Cardiac fibroblast (primary cell): Measurements from ENCODE around the gene PASK.

Source experiments
- DNase-seq, 2 donors: peaks; one replicate each; pipeline versions ENCODE4 v3.0.0 to v3.0.0-alpha.2; 2010; ENCODE audit warnings: low read depth in 2 of 2
- H3K4me3 ChIP-seq, 2 donors: replicated peaks in 1 of 2; 1 replicate in 1 of 2; 2 replicates in 1 of 2; pipeline ENCODE4 v1.5.1; 2011; ENCODE audit warnings: low read depth in 2 of 2, low read length in 2 of 2, mild to moderate bottlenecking in 2 of 2, moderate library complexity in 1 of 2
- CTCF ChIP-seq: IDR thresholded peaks from one replicate; pipeline ENCODE4 v1.5.1; 2011; ENCODE audit warnings: low read depth, mild to moderate bottlenecking, low read length, inconsistent platforms

PASK gene

GRCh38 chr2:241141214-241141770 is 8.0 kb downstream of the PASK start:
- H3K4me3 ChIP-seq = no peak overlapping the region

GRCh38 chr2:241140445-241140840 is 8.8 kb downstream of the PASK start:
- DNase-seq = no peak
- H3K4me3 ChIP-seq = no peak overlapping the region
- TF ChIP-seq CTCF = no peak

More at GRCh38 chr2:241141214-241141770, 8.0 kb downstream of the PASK start:
- TF ChIP-seq CTCF = no peak
- no peak for DNase-seq

- no peak overlapping the region for H3K4me3 ChIP-seq
- DNase-seq = no peak
- no peak for TF ChIP-seq CTCF
Measured at GRCh38 chr2:241139531-241140444, 9.5 kb downstream of the PASK start.

GRCh38 chr2:241138471-241138870 is 10.8 kb downstream of the PASK start:
- H3K4me3 ChIP-seq = no peak overlapping the region
- no peak for TF ChIP-seq CTCF
- DNase-seq = no peak

GRCh38 chr2:241137276-241138190 is 11.7 kb downstream of the PASK start:
- H3K4me3 ChIP-seq = no peak overlapping the region
- no peak for TF ChIP-seq CTCF
- DNase-seq = no peak

- TF ChIP-seq CTCF = no peak
Measured at GRCh38 chr2:241136661-241137260, 12.5 kb downstream of the PASK start.

More at GRCh38 chr2:241136661-241137260, 12.5 kb downstream of the PASK start:
- no peak overlapping the region for H3K4me3 ChIP-seq
- DNase-seq = no peak
